ENCODE results near the gene FAM228B.

FAM228B gene

GRCh38 chr2:24206714-24207113 is 83.4 kb downstream of the FAM228B start:
- DNase-seq: no peak

- no peak for DNase-seq
Measured at GRCh38 chr2:24207359-24207758, 84.1 kb downstream of the FAM228B start.

GRCh38 chr2:24208490-24208889 is 85.2 kb downstream of the FAM228B start:
- DNase-seq: no peak

GRCh38 chr2:24209389-24210105 is 86.3 kb downstream of the FAM228B start:
- no peak for DNase-seq

GRCh38 chr2:24210106-24210455 is 86.8 kb downstream of the FAM228B start:
- DNase-seq: no peak

GRCh38 chr2:24210723-24211122 is 87.5 kb downstream of the FAM228B start:
- no peak for DNase-seq

GRCh38 chr2:24211408-24211807 is 88.1 kb downstream of the FAM228B start:
- DNase-seq: no peak

- DNase-seq: no peak
Measured at GRCh38 chr2:24214880-24215279, 91.6 kb downstream of the FAM228B start.

All from DMS 273 treated with DMSO at 0.1 percent for 48 hours (cell line).